T-helper 17 cell (primary cell): ENCODE measurements around the gene ADAMTS18. TPM values are rescaled to one million over a fixed set of nuclear protein-coding genes. Genes with fewer than 3 reads are reported as not detected.
"Not testable (repeated sequence)": the region's sequence is repeated elsewhere in the genome, so short reads cannot be mapped to it uniquely, and the experiment has no call there.

ENCODE experiments used
- ATAC-seq: fragments of 150-1000 bp; cut with Tn5 transposase; 2 replicates; pipeline ENCODE4 v1.10.0; 2021; ENCODE audit warnings: mild to moderate bottlenecking, moderate library complexity
- DNase-seq, 3 donors: peaks; one replicate each; pipeline versions ENCODE4 v3.0.0 to v3.0.0-alpha.2; 2020 to 2021
- H3K9me3 ChIP-seq: one replicate; pipeline ENCODE4 v1.7.0; 2013; ENCODE audit warnings: low read length, mild to moderate bottlenecking; ENCODE audit not compliant: control insufficient read depth, poor library complexity, severe bottlenecking
- H3K27ac Mint-ChIP-seq: one replicate; pipeline ENCODE4 v1.8.0; 2022; ENCODE audit warnings: mild to moderate bottlenecking, moderate library complexity, mixed read lengths
- H3K27me3 Mint-ChIP-seq: one replicate; pipeline ENCODE4 v1.8.0; 2022; ENCODE audit warnings: mixed read lengths
- H3K36me3 Mint-ChIP-seq: one replicate; pipeline ENCODE4 v1.8.0; 2022; ENCODE audit warnings: low read depth, mixed read lengths
- H3K4me1 Mint-ChIP-seq: one replicate; pipeline ENCODE4 v1.8.0; 2022; ENCODE audit warnings: mild to moderate bottlenecking, mixed read lengths
- H3K4me3 Mint-ChIP-seq: one replicate; pipeline ENCODE4 v1.8.0; 2022; ENCODE audit warnings: mild to moderate bottlenecking, moderate library complexity, mixed read lengths
- total RNA-seq, 4 donors: library from RNA in 2 of 4; stranded (reverse) in 2 of 4; gene quantifications; one replicate each; pipeline ENCODE4 v1.2.3 and lab custom pipeline; 2022 to 2026

The ADAMTS18 gene
- total RNA-seq, 2 donors from 2014 or later, result not detected

GRCh38 chr16:77273815-77274214, 161.0 kb downstream of the ADAMTS18 start:
- Mint-ChIP-seq H3K4me3 (no peak overlapping the region), H3K27me3 (peaks cover 38% of the 10 kb centered on the region), H3K36me3 (peaks cover 3% of the 10 kb centered on the region), H3K27ac (no peak overlapping the region), H3K4me1 (no peaks in the 10 kb centered on the region)
- no peak for DNase-seq
- no peaks in the 10 kb centered on the region for H3K9me3 ChIP-seq
- no peak for ATAC-seq

DNA sequence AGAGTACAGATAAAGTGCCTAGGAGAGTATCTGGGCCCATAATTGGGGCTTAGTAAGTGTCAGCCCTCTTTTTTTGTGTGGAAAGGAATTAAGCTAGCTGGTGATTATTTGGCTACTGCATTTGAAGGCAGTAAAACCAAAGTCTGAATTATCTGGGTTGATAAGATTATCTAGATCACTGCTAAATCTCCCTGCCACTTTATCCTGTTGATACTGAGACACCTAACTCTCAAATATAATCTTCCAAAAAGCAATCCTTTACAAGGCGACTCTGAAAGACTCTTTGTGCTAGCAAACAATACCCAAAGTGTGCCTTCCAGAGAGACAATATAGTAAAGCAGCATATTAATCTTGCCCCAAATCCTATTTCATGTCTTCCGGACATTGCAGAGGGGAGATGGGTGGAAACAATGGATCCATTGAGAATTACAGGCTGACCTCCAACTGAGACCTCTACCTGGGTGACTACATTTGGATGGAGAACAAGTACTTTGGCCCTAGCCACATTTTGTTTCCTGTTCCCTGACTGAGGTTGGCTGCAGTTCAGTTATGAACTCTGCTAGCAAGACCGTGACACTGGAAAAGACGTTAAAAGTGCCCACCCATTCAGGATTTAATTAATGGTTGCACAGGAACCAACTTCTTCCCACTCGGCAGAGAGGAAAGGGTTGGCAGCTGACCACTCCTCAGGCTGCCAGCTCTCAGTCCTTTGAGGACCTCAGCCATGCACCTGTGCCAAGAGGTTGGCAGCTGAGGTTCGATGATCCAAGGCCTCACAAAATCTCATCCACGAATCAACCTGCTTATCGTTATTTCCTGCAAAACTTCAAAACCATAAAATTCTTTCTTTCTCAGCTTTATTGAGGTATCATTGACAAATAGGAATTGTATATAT, 163.1 kb downstream of the ADAMTS18 start:
- Mint-ChIP-seq H3K36me3 (peaks cover 3% of the 10 kb centered on the region), H3K4me1 (no peaks in the 10 kb centered on the region), H3K27me3 (peaks cover 58% of the 10 kb centered on the region), H3K4me3 (no peak overlapping the region), H3K27ac (no peak overlapping the region)
- DNase-seq (no peak), ATAC-seq (no peak)
- no peaks in the 10 kb centered on the region for H3K9me3 ChIP-seq

DNA sequence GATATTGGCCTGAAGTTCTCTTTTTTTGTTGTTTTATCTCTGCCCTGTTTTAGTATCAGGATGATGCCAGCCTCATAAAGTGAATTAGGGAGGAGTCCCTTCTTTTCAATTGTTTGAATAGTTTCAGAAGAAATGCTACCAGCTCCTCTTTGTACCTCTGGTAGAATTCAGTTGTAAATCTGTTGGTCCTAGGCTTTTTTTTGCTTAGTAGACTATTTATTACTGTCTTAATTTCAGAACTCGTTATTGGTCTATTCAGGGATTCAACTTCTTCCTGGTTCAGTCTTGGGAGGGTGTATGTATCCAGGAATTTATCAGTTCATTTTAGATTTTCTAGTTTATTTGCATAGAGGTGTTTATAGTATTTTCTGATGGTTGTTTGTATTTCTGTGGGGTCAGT, 168.6 kb downstream of the ADAMTS18 start:
- not testable (repeated sequence) for H3K4me1 Mint-ChIP-seq, DNase-seq, ATAC-seq, H3K9me3 ChIP-seq, H3K4me3 Mint-ChIP-seq, H3K27ac Mint-ChIP-seq, H3K36me3 Mint-ChIP-seq
- H3K27me3 Mint-ChIP-seq, result peaks cover 49% of the 10 kb centered on the region

DNA sequence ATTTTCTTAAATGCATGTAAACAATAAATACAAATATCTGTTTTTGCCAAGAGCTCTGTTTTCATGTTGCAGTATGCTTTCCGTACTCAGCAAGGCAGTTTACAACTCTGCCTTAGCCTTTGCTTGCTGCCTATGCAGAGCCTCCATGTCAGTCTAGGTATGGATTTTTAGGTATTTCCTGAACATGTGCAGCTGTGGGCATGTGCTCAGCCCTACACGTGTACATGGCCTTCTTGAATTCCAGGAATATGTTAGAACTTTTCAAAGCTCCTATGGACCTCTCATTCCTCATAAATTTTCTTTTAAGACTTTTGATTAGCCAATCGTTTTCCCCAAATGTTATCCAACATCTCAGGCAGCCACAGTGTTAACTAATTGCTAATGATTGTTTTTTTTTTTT, 171.9 kb downstream of the ADAMTS18 start:
- peaks cover 29% of the 10 kb centered on the region for H3K27me3 Mint-ChIP-seq
- H3K36me3 Mint-ChIP-seq, result no peaks in the 10 kb centered on the region

DNA sequence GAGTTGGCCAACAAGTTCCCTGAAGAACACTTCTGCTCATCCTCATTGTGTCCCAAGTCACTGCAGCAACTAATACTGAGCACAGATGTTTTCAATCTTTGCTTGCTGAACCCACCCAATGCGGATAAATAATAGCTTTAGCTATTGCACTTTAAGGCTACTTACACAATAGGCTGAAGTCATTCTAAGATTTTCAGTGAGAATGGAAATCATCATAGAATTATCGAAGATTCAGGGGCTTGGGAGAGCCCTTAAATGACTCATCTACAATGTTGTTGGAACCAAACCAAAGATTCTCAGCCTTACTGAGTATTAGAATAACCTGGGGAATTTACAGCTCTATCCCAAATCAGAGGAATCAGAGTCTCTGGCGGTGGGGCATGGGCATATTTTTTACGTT, 184.4 kb downstream of the ADAMTS18 start:
- Mint-ChIP-seq H3K27ac (no peak overlapping the region), H3K4me1 (no peaks in the 10 kb centered on the region), H3K36me3 (no peaks in the 10 kb centered on the region), H3K4me3 (no peak overlapping the region), H3K27me3 (peaks cover 18% of the 10 kb centered on the region)
- DNase-seq, result no peak
- ATAC-seq, result no peak
- no peaks in the 10 kb centered on the region for H3K9me3 ChIP-seq

More for the DNA sequence above, 171.9 kb downstream of the ADAMTS18 start:
- DNase-seq (no peak), ATAC-seq (no peak)
- no peak overlapping the region for H3K4me3 Mint-ChIP-seq
- no peaks in the 10 kb centered on the region for H3K4me1 Mint-ChIP-seq
- no peaks in the 10 kb centered on the region for H3K9me3 ChIP-seq
- H3K27ac Mint-ChIP-seq, result no peak overlapping the region

- Mint-ChIP-seq H3K4me3 (no peak overlapping the region), H3K27me3 (peaks cover 18% of the 10 kb centered on the region), H3K36me3 (no peaks in the 10 kb centered on the region), H3K27ac (no peak overlapping the region), H3K4me1 (no peaks in the 10 kb centered on the region)
- ATAC-seq, result no peak
- no peak for DNase-seq
- H3K9me3 ChIP-seq, result no peaks in the 10 kb centered on the region
Observed at GRCh38 chr16:77246150-77246549, 188.7 kb downstream of the ADAMTS18 start.

DNA sequence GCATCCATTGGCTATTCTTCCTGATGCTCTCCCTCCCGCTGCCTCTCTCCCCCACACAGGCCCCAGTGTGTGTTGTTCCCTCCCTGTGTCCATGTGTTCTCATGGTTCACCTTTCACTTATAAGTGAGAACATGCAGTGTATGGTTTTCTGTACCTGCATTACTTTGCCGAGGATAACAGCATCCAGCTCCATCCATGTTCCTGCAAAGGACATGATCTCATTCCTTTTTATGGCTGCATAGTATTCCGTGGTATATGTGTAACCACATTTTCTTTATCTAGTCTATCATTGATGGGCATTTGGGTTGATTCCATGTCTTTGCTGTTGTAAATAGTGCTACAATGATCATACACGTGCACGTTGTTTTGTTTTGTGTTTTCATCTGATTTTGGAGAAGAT, 192.4 kb downstream of the ADAMTS18 start:
- H3K27ac Mint-ChIP-seq, ATAC-seq, H3K4me3 Mint-ChIP-seq, H3K9me3 ChIP-seq, H3K36me3 Mint-ChIP-seq, DNase-seq, H3K4me1 Mint-ChIP-seq: not testable (repeated sequence)
- H3K27me3 Mint-ChIP-seq, result peaks cover 22% of the 10 kb centered on the region

DNA sequence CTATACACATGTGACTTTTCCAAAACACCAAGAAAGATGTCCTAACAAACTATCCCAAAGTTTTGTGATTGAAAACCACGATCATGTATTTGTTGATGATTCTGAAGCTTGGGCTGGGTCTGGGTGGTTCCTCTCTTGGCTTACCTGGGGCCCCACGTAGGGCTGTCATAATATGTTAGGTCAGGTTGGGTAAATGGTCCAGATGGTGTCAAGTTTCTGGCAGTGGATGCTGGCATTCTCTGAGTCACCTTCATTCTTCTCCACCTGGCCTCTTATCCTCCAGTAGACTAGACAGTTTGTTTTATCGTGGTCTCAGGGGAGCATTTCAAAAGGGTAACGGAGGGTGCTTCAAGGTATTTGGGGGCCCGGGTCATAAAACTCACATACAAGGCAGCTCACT, 196.2 kb downstream of the ADAMTS18 start:
- H3K27me3 Mint-ChIP-seq, result peaks cover 37% of the 10 kb centered on the region
- no peaks in the 10 kb centered on the region for H3K9me3 ChIP-seq
- DNase-seq (no peak), ATAC-seq (no peak)
- H3K4me1 Mint-ChIP-seq, result peaks cover 3% of the 10 kb centered on the region
- no peaks in the 10 kb centered on the region for H3K36me3 Mint-ChIP-seq
- H3K4me3 Mint-ChIP-seq, result no peak overlapping the region
- no peak overlapping the region for H3K27ac Mint-ChIP-seq

DNA sequence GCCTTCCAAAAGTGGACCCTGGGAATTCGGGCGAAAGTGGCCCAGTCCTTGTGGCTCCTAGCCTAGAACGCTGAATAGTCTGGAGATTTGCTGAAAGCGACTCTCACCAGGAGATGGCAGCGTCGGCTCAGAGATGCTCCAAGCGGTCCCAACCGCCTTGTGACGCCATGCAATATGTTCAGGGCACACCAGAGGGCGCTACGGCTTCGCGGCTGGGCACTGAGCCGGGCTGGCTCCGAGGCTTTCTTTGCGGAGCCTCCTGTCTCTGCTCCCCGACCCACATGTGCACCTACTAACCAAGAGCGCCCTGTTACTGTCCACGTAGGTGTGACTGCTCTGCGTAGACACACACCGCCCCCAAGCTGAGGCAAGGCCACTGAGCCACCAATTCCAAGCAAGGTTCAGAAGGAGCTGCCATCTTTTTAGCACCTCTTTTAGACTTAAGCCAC, 198.7 kb downstream of the ADAMTS18 start:
- ATAC-seq (peak; percentile 100), DNase-seq (peak; percentile 72 to 85 (median 74))
- H3K27ac Mint-ChIP-seq, result no peak overlapping the region
- H3K4me3 Mint-ChIP-seq, result peak overlapping the region; percentile 69
- H3K4me1 Mint-ChIP-seq, result peaks cover 3% of the 10 kb centered on the region
- no peaks in the 10 kb centered on the region for H3K9me3 ChIP-seq
- no peaks in the 10 kb centered on the region for H3K36me3 Mint-ChIP-seq
- peaks cover 40% of the 10 kb centered on the region for H3K27me3 Mint-ChIP-seq

GRCh38 chr16:77234611-77235010, 200.2 kb downstream of the ADAMTS18 start:
- no peak overlapping the region for H3K27ac Mint-ChIP-seq

GRCh38 chr16:77233799-77234519, 200.9 kb downstream of the ADAMTS18 start:
- peaks cover 48% of the 10 kb centered on the region for H3K27me3 Mint-ChIP-seq
- H3K4me3 Mint-ChIP-seq, result no peak overlapping the region
- H3K4me1 Mint-ChIP-seq, result peaks cover 3% of the 10 kb centered on the region
- H3K27ac Mint-ChIP-seq, result no peak overlapping the region
- ATAC-seq (no peak), DNase-seq (no peak)
- H3K9me3 ChIP-seq, result no peaks in the 10 kb centered on the region
- H3K36me3 Mint-ChIP-seq, result no peaks in the 10 kb centered on the region

More at GRCh38 chr16:77234611-77235010, 200.2 kb downstream of the ADAMTS18 start:
- peaks cover 3% of the 10 kb centered on the region for H3K4me1 Mint-ChIP-seq
- no peak for DNase-seq
- no peak overlapping the region for H3K4me3 Mint-ChIP-seq
- no peaks in the 10 kb centered on the region for H3K36me3 Mint-ChIP-seq
- no peak for ATAC-seq
- H3K9me3 ChIP-seq, result no peaks in the 10 kb centered on the region
- H3K27me3 Mint-ChIP-seq, result peaks cover 46% of the 10 kb centered on the region
